ENCODE data around the gene OR52N5.

OR52N5 gene

GRCh38 chr11:5783255-5783654 is at the start of gene OR52N5:
TSS of gene OR52N5 (minus strand) at chr11:5783355. CDS start at chr11:5778634, 4,721 bp downstream.
- no peak for TF ChIP-seq EZH2phosphoT487 (IDR thresholded peaks at IDR 0.05; ENCODE audit: low read depth)
- TF ChIP-seq CTCF (IDR thresholded peaks at IDR 0.05; ENCODE audit: low read depth, low read length), result no peak
- no peak within 1 kb of the TSS for H3K4me2 ChIP-seq (ENCODE audit: low read length)
- no peak within 1 kb of the TSS for H3K9ac ChIP-seq (ENCODE audit: low read length)
- H3K79me2 ChIP-seq (ENCODE audit: low read length), result no peaks in the 10 kb centered on the region
- no peaks in the 10 kb centered on the region for H3K9me3 ChIP-seq (ENCODE audit: insufficient read depth, low read length)
- H4K20me1 ChIP-seq (ENCODE audit: insufficient read depth, low read length), result no peaks in the 10 kb centered on the region
- no peaks in the 10 kb centered on the region for H3K27me3 ChIP-seq (ENCODE audit: low read depth, low read length)
- no peak within 1 kb of the TSS for H3K27ac ChIP-seq (ENCODE audit: low read length)
- H3K4me3 ChIP-seq (ENCODE audit: low read length), result no peak within 1 kb of the TSS
- H3K4me1 ChIP-seq (ENCODE audit: low read length), result no peaks in the 10 kb centered on the region
- no peak within 1 kb of the TSS for H2AFZ ChIP-seq (ENCODE audit: low read depth, low read length)
- H3K36me3 ChIP-seq (replicated peaks; ENCODE audit: low read depth, low read length), result no peaks in the 10 kb centered on the region

GRCh38 chr11:5831196-5831829 is 48.2 kb upstream of the OR52N5 start:
- H3K36me3 ChIP-seq (replicated peaks; ENCODE audit: low read depth, low read length), result no peaks in the 10 kb centered on the region
- H3K4me2 ChIP-seq (ENCODE audit: low read length), result no peak overlapping the region
- H3K27me3 ChIP-seq (ENCODE audit: low read depth, low read length), result no peaks in the 10 kb centered on the region
- no peak overlapping the region for H3K4me3 ChIP-seq (ENCODE audit: low read length)
- no peaks in the 10 kb centered on the region for H3K79me2 ChIP-seq (ENCODE audit: low read length)
- no peaks in the 10 kb centered on the region for H3K9me3 ChIP-seq (ENCODE audit: insufficient read depth, low read length)
- no peak overlapping the region for H3K27ac ChIP-seq (ENCODE audit: low read length)
- H3K9ac ChIP-seq (ENCODE audit: low read length), result no peak overlapping the region
- H2AFZ ChIP-seq (ENCODE audit: low read depth, low read length), result no peak overlapping the region
- no peaks in the 10 kb centered on the region for H4K20me1 ChIP-seq (ENCODE audit: insufficient read depth, low read length)
- H3K4me1 ChIP-seq (ENCODE audit: low read length), result no peaks in the 10 kb centered on the region
- TF ChIP-seq EZH2phosphoT487 (IDR thresholded peaks at IDR 0.05; ENCODE audit: low read depth) (no peak), CTCF (IDR thresholded peaks at IDR 0.05; ENCODE audit: low read depth, low read length) (no peak)

- Histone ChIP-seq H3K4me2 (ENCODE audit: low read length) (peak overlapping the region; percentile 58), H3K9ac (ENCODE audit: low read length) (no peak overlapping the region), H3K36me3 (replicated peaks; ENCODE audit: low read depth, low read length) (no peaks in the 10 kb centered on the region), H3K27ac (ENCODE audit: low read length) (no peak overlapping the region), H3K79me2 (ENCODE audit: low read length) (no peaks in the 10 kb centered on the region), H3K27me3 (ENCODE audit: low read depth, low read length) (no peaks in the 10 kb centered on the region), H3K9me3 (ENCODE audit: insufficient read depth, low read length) (no peaks in the 10 kb centered on the region), H2AFZ (ENCODE audit: low read depth, low read length) (peak overlapping the region; percentile 94), H3K4me1 (ENCODE audit: low read length) (peaks cover 12% of the 10 kb centered on the region), H4K20me1 (ENCODE audit: insufficient read depth, low read length) (no peaks in the 10 kb centered on the region), H3K4me3 (ENCODE audit: low read length) (peak overlapping the region; percentile 42)
- no peak for TF ChIP-seq EZH2phosphoT487 (IDR thresholded peaks at IDR 0.05; ENCODE audit: low read depth)
- TF ChIP-seq CTCF (IDR thresholded peaks at IDR 0.05; ENCODE audit: low read depth, low read length), result no peak
Measured at GRCh38 chr11:5818245-5818886, 35.2 kb upstream of the OR52N5 start.

GRCh38 chr11:5815534-5815933 is 32.4 kb upstream of the OR52N5 start:
- no peaks in the 10 kb centered on the region for H3K27me3 ChIP-seq (ENCODE audit: low read depth, low read length)
- H3K4me1 ChIP-seq (ENCODE audit: low read length), result peaks cover 12% of the 10 kb centered on the region
- H4K20me1 ChIP-seq (ENCODE audit: insufficient read depth, low read length), result no peaks in the 10 kb centered on the region
- H3K27ac ChIP-seq (ENCODE audit: low read length), result no peak overlapping the region
- H3K9me3 ChIP-seq (ENCODE audit: insufficient read depth, low read length), result no peaks in the 10 kb centered on the region
- H3K4me3 ChIP-seq (ENCODE audit: low read length), result no peak overlapping the region
- H2AFZ ChIP-seq (ENCODE audit: low read depth, low read length), result no peak overlapping the region
- no peaks in the 10 kb centered on the region for H3K36me3 ChIP-seq (replicated peaks; ENCODE audit: low read depth, low read length)
- H3K4me2 ChIP-seq (ENCODE audit: low read length), result no peak overlapping the region
- H3K79me2 ChIP-seq (ENCODE audit: low read length), result no peaks in the 10 kb centered on the region
- no peak overlapping the region for H3K9ac ChIP-seq (ENCODE audit: low read length)
- no peak for TF ChIP-seq CTCF (IDR thresholded peaks at IDR 0.05; ENCODE audit: low read depth, low read length)
- TF ChIP-seq EZH2phosphoT487 (IDR thresholded peaks at IDR 0.05; ENCODE audit: low read depth), result no peak
